GM10248 (cell line): Measurements from ENCODE around the gene MRPL34.
"Not testable (repeated sequence)": the region's sequence is repeated elsewhere in the genome, so short reads cannot be mapped to it uniquely, and the experiment has no call there.

Source experiments
- CTCF ChIA-PET: fragments of 300-600 bp; sonication (Branson Sonifier 250); formaldehyde crosslinking; extraction: SDS; loops from one replicate; lab custom pipeline; 2021; ENCODE audit warnings: antibody characterized with exemption; lab: Yijun Ruan, JAX
- POLR2A ChIA-PET: fragments of 350-650 bp; sonication (Branson Sonifier 250); formaldehyde crosslinking; extraction: SDS; loops from one replicate; lab custom pipeline; 2020; ENCODE audit warnings: antibody characterized with exemption; lab: Yijun Ruan, JAX
- DNase-seq: peaks from one replicate; pipeline ENCODE4 v3.0.0; 2012; ENCODE audit errors: extremely low spot score
- CTCF ChIP-seq: IDR thresholded peaks from 2 replicates; pipeline ENCODE4 v1.5.1; 2012; ENCODE audit warnings: mild to moderate bottlenecking, low read depth; ENCODE audit errors: extremely low read depth, missing control alignments, control extremely low read depth

Gene MRPL34

DNA sequence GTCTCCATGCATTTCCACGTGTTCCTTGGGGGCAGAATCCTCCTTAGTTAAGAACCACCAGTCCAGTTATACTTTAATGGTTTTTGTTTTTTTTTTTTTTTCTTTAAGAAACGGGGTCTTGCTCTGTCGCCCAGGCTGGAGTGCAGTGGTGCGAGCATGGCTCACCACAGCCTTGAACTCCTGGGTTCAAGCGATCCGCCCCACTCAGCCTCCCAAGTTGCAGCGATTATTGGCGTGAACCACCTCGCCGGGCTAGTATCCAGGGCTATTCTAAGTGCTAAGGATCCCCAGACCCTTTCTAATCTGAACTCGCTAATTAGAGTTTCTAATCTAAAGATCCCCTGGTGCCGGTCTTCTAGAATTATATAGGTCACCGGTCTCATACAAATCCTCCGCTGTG lies 12.1 kb upstream of the MRPL34 start:
- TF ChIP-seq CTCF, result no peak

DNA sequence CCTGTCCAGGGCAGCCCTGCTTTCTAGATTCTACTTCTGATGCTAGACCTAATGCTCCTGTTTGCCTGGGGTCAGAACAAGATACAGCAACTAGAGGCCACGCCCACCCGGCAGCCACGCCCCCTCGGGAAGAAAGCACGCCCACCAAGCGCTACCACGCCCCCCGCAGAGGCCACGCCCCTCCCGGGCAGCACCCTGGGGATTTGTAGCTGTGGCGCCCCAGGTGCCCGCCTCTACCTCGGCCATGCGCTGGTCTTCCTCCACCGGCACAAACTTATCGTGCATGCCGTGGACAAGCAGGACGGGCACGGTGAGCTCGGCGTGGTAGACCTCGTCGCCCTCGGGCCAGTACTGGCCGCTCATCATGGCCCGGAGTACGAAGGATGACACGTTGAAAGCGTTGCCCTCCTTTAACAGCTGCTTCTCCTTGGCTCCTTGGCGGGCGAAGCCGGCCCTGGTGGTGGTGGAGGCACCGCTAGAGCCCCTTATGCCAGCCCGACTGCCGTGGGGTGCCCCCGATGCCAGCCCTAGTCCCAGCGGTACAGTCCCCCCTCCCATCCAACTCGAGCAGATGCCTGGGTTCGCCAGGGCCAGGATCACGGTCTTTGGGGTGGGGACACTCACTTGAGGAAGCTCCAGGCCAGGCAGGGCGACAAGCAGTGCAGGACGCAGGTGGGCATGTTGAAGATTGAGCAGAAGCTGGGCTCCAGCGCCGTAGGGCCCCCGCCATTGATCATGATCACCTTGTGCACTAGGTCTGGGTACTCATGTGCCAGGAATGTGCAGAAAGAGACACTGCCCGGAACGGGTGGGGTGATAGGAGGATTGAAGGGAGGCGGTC lies 11.4 kb upstream of the MRPL34 start:
- CTCF ChIA-PET, result interaction anchor here (1.3 to 7.8 kb wide), 6 partner anchors 9 to 96 kb away, joined by 3 to 53 read pairs (median 6); partner anchors contain the start of genes ABHD8, ANKLE1 and MRPL34
- no peak for TF ChIP-seq CTCF
- peak; percentile 65 for DNase-seq
- POLR2A ChIA-PET, result no interaction called here

More for the DNA sequence above, 12.1 kb upstream of the MRPL34 start:
- ChIA-PET CTCF (interaction anchor here (0.7 to 7.8 kb wide), 10 partner anchors 10 to 107 kb away, joined by 3 to 53 read pairs (median 4); partner anchors contain the start of genes ABHD8, ANKLE1, DDA1 and MRPL34), POLR2A (no interaction called here)
- no peak for DNase-seq

DNA sequence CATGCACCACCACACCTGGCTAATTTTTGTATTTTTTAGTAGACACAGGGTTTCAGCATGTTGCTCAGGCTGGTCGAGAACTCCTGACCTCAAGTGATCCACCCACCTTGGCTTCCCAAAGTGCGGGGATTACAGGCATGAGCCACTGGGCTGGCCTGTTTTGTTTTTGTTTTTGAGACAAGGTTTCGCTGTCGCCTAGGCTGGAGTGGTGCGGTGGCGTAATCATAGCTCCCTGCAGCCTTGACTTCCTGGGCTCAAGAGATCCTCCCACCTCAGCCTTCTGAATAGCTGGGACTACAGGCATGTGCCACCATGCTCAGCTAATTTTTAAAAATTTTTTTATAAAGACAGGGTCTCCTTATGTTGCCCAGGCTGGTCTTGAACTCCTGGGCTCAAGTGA lies 10.1 kb upstream of the MRPL34 start:
- DNase-seq, POLR2A ChIA-PET: not testable (repeated sequence)
- CTCF ChIA-PET, result interaction anchor here (1.5 to 7.8 kb wide), 3 partner anchors 8 to 90 kb away, joined by 3 to 51 read pairs (median 6); partner anchors contain the start of genes ABHD8 and MRPL34

DNA sequence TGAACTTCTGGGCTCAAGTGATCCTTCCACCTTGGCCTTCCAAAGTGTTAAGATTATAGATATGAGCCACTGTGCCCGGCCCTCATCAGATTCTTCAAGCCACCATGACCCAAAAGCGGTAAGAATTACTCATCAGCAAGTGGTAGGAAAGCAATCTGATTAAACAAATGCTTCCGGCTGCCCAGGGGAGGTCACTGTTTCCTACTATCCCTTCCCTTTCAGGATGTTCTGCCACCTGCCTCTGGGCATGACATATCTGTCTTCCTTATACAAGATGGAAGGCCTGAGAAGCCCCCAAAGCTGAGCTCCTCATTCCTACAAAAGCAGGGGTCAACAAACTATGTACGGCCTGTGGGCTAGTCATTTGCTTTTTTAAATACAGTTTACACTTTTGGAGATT lies 9.4 kb upstream of the MRPL34 start:
- TF ChIP-seq CTCF, result no peak
- POLR2A ChIA-PET, result no interaction called here
- CTCF ChIA-PET, result interaction anchor here (1.6 to 7.8 kb wide), 2 partner anchors 7 to 93 kb away, joined by 5 to 51 read pairs; partner anchors contain the start of genes ABHD8 and MRPL34
- DNase-seq, result no peak

GRCh38 chr19:17296976-17297375 lies 8.7 kb upstream of the MRPL34 start:
- ChIA-PET POLR2A (no interaction called here), CTCF (interaction anchor here (0.7 to 7.8 kb wide), 4 partner anchors 7 to 169 kb away, joined by 3 to 51 read pairs (median 4); partner anchors contain the start of genes ABHD8 and MRPL34)
- DNase-seq, result no peak

DNA sequence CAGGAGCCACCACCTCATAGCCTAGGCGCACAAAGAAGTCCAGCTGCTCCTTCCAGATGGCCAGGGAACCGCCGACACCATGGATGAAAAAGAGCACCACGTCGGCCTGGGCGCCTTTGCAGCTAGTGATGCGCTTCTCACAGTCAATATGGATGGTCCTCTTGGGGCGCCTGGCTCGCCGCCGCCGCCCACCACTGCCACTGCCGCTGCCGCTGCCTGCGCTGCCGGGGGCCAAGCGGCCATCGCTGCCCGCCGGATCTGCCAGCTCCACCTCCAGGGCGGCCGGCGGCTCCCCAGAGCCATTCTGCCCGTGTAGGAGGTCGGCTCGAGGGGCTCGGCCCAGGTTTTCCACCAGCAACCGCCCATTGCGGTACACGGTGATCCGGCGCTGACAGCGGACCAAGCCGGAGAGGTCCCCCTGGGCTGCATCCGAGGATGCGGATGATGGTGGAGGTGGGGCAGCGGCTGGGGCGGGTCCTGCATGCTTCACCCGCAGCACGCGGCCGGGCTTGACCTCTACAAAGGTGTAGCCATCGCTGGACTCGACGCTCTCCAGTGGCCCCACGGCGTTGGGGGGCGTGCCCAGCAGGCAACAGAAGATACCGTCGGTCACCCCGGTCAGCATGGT lies 4.6 kb upstream of the MRPL34 start:
- POLR2A ChIA-PET, result no interaction called here
- TF ChIP-seq CTCF, result no peak
- CTCF ChIA-PET, result interaction anchor here (1.2 to 1.5 kb wide), 3 partner anchors 14 to 75 kb away, joined by 3 to 4 read pairs (median 4); partner anchors contain the start of gene OCEL1

More at GRCh38 chr19:17296976-17297375, 8.7 kb upstream of the MRPL34 start:
- TF ChIP-seq CTCF, result no peak

More for the DNA sequence above, 4.6 kb upstream of the MRPL34 start:
- DNase-seq, result no peak
